Motor neuron (in vitro differentiated cells): ENCODE measurements around the gene SPPL2B. TPM values are rescaled to one million over a fixed set of nuclear protein-coding genes. Genes with fewer than 3 reads are reported as not detected.
"Not testable (repeated sequence)": the region's sequence is repeated elsewhere in the genome, so short reads cannot be mapped to it uniquely, and the experiment has no call there.

Experiments used
- ATAC-seq, 8 experiments: fragments of 200-7000 bp; cut with Tn5 transposase; replicated peaks in 6 of 8; 2 replicates each; pipeline ENCODE4 v1.8.0; 2021; ENCODE audit warnings: mild to moderate bottlenecking in 8 of 8, moderate library complexity in 8 of 8
- H3K27ac ChIP-seq, 2 donors: fragments of 250-450 bp; sonication (Bioruptor Pico); 2 replicates each; pipeline ENCODE4 v1.9.0; 2021; ENCODE audit warnings: antibody characterized with exemption in 2 of 2, mild to moderate bottlenecking in 2 of 2, moderate library complexity in 1 of 2
- H3K4me1 ChIP-seq, 2 donors: fragments of 250-450 bp; sonication (Bioruptor Pico); replicated peaks in 1 of 2; 2 replicates each; pipeline ENCODE4 v1.6.1; 2021; ENCODE audit warnings: antibody characterized with exemption in 2 of 2, mild to moderate bottlenecking in 2 of 2, moderate library complexity in 1 of 2
- H3K4me3 ChIP-seq, 5 donors: fragments of 250-450 bp; sonication (Bioruptor Pico); 2 replicates each; pipeline ENCODE4 v1.9.0; 2021; ENCODE audit warnings: antibody characterized with exemption in 5 of 5, mild to moderate bottlenecking in 5 of 5, moderate library complexity in 4 of 5
- WGBS, 10 experiments: fragments of 450-650 bp; shearing (Covaris generic); methylation state at CpG; one replicate each; pipeline ENCODE4 v1.0.0; 2022; 5-methylcytosine and 5-hydroxymethylcytosine counted together
- in situ Hi-C, 9 experiments: fragments of 400-800 bp; cut with MboI; loops; one replicate each; pipeline ENCODE4 v1.15.0; 2021; ENCODE audit warnings: low sequenced_read_pairs in 9 of 9, low pct_unique_long_range_greater_than_20kb in 2 of 9; ENCODE audit not compliant: unreplicated experiment in 9 of 9
- total RNA-seq, 8 experiments: library from RNA; unstranded; fragments of 300-600 nt; gene quantifications; 2 replicates each; pipeline versions ENCODE4 v1.2.3 to v1.2.4, GENCODE V29; 2022

SPPL2B gene
- total RNA-seq, result 10 to 100 TPM; 22.2 to 77.9 (median 36.5) TPM

GRCh38 chr19:2328401-2329148 is at the start of gene SPPL2B, which contains the start of gene LSM7:
SPPL2B (plus strand) TSS chr19:2328684; CDS start chr19:2328710, 26 bp downstream.
LSM7 (minus strand) TSS chr19:2328586; CDS start chr19:2328566, 20 bp downstream.
- H3K4me1 ChIP-seq, result peaks cover 34 to 41% of the 10 kb centered on the region in 2 donors
- 0 to 4% (median 0%) methylated on average over 2 to 25 of the region's 89 CpGs; no CpG with 5 or more reads in 5 of the 10 experiments for WGBS, 10 experiments
- peak within 1 kb of the TSS; percentile 85 to 96 for H3K27ac ChIP-seq
- peak within 1 kb of the TSS; percentile 74 to 98 (median 82) for H3K4me3 ChIP-seq
- ATAC-seq, result peak; percentile 62 to 84 (median 70)
- in situ Hi-C loops, result no loop called here

GRCh38 chr19:2280633-2281264 is 47.7 kb upstream of the SPPL2B start:
- H3K4me3 ChIP-seq, result no peak overlapping the region
- no peak overlapping the region for H3K27ac ChIP-seq
- WGBS, 10 experiments, result 0 to 100% (median 70%) methylated on average over 1 to 2 of the region's 26 CpGs; no CpG with 5 or more reads in 7 of the 10 experiments
- peaks cover 0 to 3% of the 10 kb centered on the region in 2 donors for H3K4me1 ChIP-seq
- in situ Hi-C loops, result loop anchor here in 2 of 9 experiments (25.0 kb wide), 1 partner anchor 107 kb away; no protein-coding TSS in a partner anchor
- ATAC-seq, result no peak

GRCh38 chr19:2281265-2282061 is 47.0 kb upstream of the SPPL2B start:
- in situ Hi-C loops, result loop anchor here in 2 of 9 experiments (25.0 kb wide), 1 partner anchor 106 kb away; no protein-coding TSS in a partner anchor
- peak overlapping the region in 1 of 5 donors; percentile 9 for H3K4me3 ChIP-seq
- H3K4me1 ChIP-seq, H3K27ac ChIP-seq: not testable (repeated sequence)
- peak in 3 of 8 experiments; percentile 3 to 19 (median 8) for ATAC-seq
- 80% methylated on average over 1 of the region's 16 CpGs; no CpG with 5 or more reads in 9 of the 10 experiments for WGBS, 10 experiments

GRCh38 chr19:2282062-2282861 is 46.2 kb upstream of the SPPL2B start, which contains the start of gene PEAK3:
PEAK3 (minus strand) TSS chr19:2282175; CDS start chr19:2280931, 1,244 bp downstream.
- WGBS, 10 experiments, result 3 to 40% (median 27%) methylated on average over 1 to 3 of the region's 41 CpGs; no CpG with 5 or more reads in 6 of the 10 experiments
- Histone ChIP-seq H3K4me1 (peaks cover 0 to 3% of the 10 kb centered on the region in 2 donors), H3K27ac (no peak within 1 kb of the TSS), H3K4me3 (peak within 1 kb of the TSS in 1 of 5 donors; percentile 9)
- peak; percentile 41 to 82 (median 79) for ATAC-seq
- in situ Hi-C loops, result loop anchor here in 2 of 9 experiments (25.0 kb wide), 1 partner anchor 105 kb away; no protein-coding TSS in a partner anchor

- WGBS, 10 experiments, result 0 to 95% (median 71%) methylated on average over 1 to 7 of the region's 11 CpGs; no CpG with 5 or more reads in 3 of the 10 experiments
- Histone ChIP-seq H3K27ac (no peak overlapping the region), H3K4me1 (peaks cover 0 to 3% of the 10 kb centered on the region in 2 donors), H3K4me3 (no peak overlapping the region)
- in situ Hi-C loops, result loop anchor here in 2 of 9 experiments (25.0 kb wide), 1 partner anchor 104 kb away; no protein-coding TSS in a partner anchor
- no peak for ATAC-seq
These were observed 45.6 kb upstream of the SPPL2B start for GRCh38 chr19:2282862-2283237.

GRCh38 chr19:2283835-2284507 is 44.5 kb upstream of the SPPL2B start:
- 83 to 100% (median 91%) methylated on average over 1 to 5 of the region's 8 CpGs; no CpG with 5 or more reads in 3 of the 10 experiments for WGBS, 10 experiments
- in situ Hi-C loops, result loop anchor here in 2 of 9 experiments (25.0 kb wide), 1 partner anchor 103 kb away; no protein-coding TSS in a partner anchor
- Histone ChIP-seq H3K4me1 (peaks cover 0 to 3% of the 10 kb centered on the region in 2 donors), H3K27ac (no peak overlapping the region), H3K4me3 (no peak overlapping the region)
- no peak for ATAC-seq

GRCh38 chr19:2286402-2287140 is 41.9 kb upstream of the SPPL2B start:
- WGBS, 10 experiments, result 47 to 80% (median 62%) methylated on average over 2 to 8 of the region's 20 CpGs; no CpG with 5 or more reads in 4 of the 10 experiments
- Histone ChIP-seq H3K27ac (no peak overlapping the region), H3K4me1 (peaks cover 12 to 19% of the 10 kb centered on the region in 2 donors), H3K4me3 (no peak overlapping the region)
- in situ Hi-C loops, result loop anchor here in 2 of 9 experiments (25.0 kb wide), 1 partner anchor 101 kb away; no protein-coding TSS in a partner anchor
- no peak for ATAC-seq

- WGBS, 10 experiments, result 40 to 100% (median 57%) methylated on average over 1 to 6 of the region's 13 CpGs; no CpG with 5 or more reads in 3 of the 10 experiments
- in situ Hi-C loops, result loop anchor here in 2 of 9 experiments (25.0 kb wide), 1 partner anchor 100 kb away; no protein-coding TSS in a partner anchor
- no peak for ATAC-seq
- no peak overlapping the region for H3K4me3 ChIP-seq
- no peak overlapping the region for H3K27ac ChIP-seq
- peaks cover 12 to 16% of the 10 kb centered on the region in 2 donors for H3K4me1 ChIP-seq
These were observed 40.7 kb upstream of the SPPL2B start for GRCh38 chr19:2287585-2288337.

GRCh38 chr19:2288338-2288817 is 40.1 kb upstream of the SPPL2B start:
- Histone ChIP-seq H3K4me1 (peaks cover 12 to 16% of the 10 kb centered on the region in 2 donors), H3K4me3 (no peak overlapping the region), H3K27ac (no peak overlapping the region)
- 60 to 100% (median 67%) methylated on average over 1 to 9 of the region's 17 CpGs; no CpG with 5 or more reads in 5 of the 10 experiments for WGBS, 10 experiments
- no peak for ATAC-seq
- in situ Hi-C loops, result loop anchor here in 2 of 9 experiments (25.0 kb wide), 1 partner anchor 99 kb away; no protein-coding TSS in a partner anchor
